Chondrocyte (in vitro differentiated cells): Measurements from ENCODE around the gene LOXL4. TPM values are rescaled to one million over a fixed set of nuclear protein-coding genes. Genes with fewer than 3 reads are reported as not detected.
A peak's percentile ranks its signal among the peaks of the same experiment; 100 is the strongest.

Experiments
- DNase-seq: peaks from one replicate; pipeline ENCODE4 v3.0.0; 2021; ENCODE audit warnings: mixed read lengths, low spot score
- H3K27ac Mint-ChIP-seq: one replicate; pipeline ENCODE4 v1.8.0; 2021; ENCODE audit warnings: mild to moderate bottlenecking, moderate library complexity, mixed read lengths; ENCODE audit not compliant: unreplicated experiment
- H3K27me3 Mint-ChIP-seq: 2 replicates; pipeline ENCODE4 v1.8.0; 2021; ENCODE audit warnings: low read depth, mixed read lengths
- H3K36me3 Mint-ChIP-seq: 2 replicates; pipeline ENCODE4 v1.8.0; 2021; ENCODE audit warnings: low read depth, mixed read lengths
- H3K4me1 Mint-ChIP-seq: 2 replicates; pipeline ENCODE4 v1.8.0; 2021; ENCODE audit warnings: low read depth, mild to moderate bottlenecking, mixed read lengths
- H3K4me3 Mint-ChIP-seq: one replicate; pipeline ENCODE4 v1.8.0; 2021; ENCODE audit warnings: mild to moderate bottlenecking, moderate library complexity, mixed read lengths; ENCODE audit not compliant: unreplicated experiment
- H3K9me3 Mint-ChIP-seq: 2 replicates; pipeline ENCODE4 v1.8.0; 2021; ENCODE audit warnings: low read depth, mixed read lengths
- CTCF ChIP-seq: fragments of 200-600 bp; sonication (generic); IDR thresholded peaks from 2 replicates; pipeline ENCODE4 v1.5.0; 2021; ENCODE audit warnings: antibody characterized with exemption, mild to moderate bottlenecking, moderate library complexity
- total RNA-seq: library from RNA; stranded (reverse); gene quantifications from 3 replicates; pipeline ENCODE4 v1.2.1, GENCODE V29; 2021

LOXL4 gene
- total RNA-seq, 1 donor from 2014 or later, result 1.7 TPM

GRCh38 chr10:98224509-98224908 lies 43.5 kb downstream of the LOXL4 start:
- Mint-ChIP-seq H3K9me3 (peaks cover 11% of the 10 kb centered on the region), H3K27me3 (no peaks in the 10 kb centered on the region), H3K27ac (peak overlapping the region; percentile 55), H3K4me1 (peaks cover 24% of the 10 kb centered on the region), H3K4me3 (no peak overlapping the region), H3K36me3 (peaks cover 2% of the 10 kb centered on the region)
- TF ChIP-seq CTCF, result no peak
- DNase-seq, result no peak

- H3K27me3 Mint-ChIP-seq, result no peaks in the 10 kb centered on the region
- peaks cover 24% of the 10 kb centered on the region for H3K4me1 Mint-ChIP-seq
These were observed 44.1 kb downstream of the LOXL4 start for GRCh38 chr10:98223874-98224273.

GRCh38 chr10:98217801-98218200 lies 50.2 kb downstream of the LOXL4 start:
- TF ChIP-seq CTCF, result no peak
- Mint-ChIP-seq H3K9me3 (peaks cover 27% of the 10 kb centered on the region), H3K4me1 (peaks cover 8% of the 10 kb centered on the region), H3K27me3 (no peaks in the 10 kb centered on the region), H3K4me3 (no peak overlapping the region), H3K27ac (no peak overlapping the region), H3K36me3 (peaks cover 5% of the 10 kb centered on the region)
- no peak for DNase-seq

More at GRCh38 chr10:98223874-98224273, 44.1 kb downstream of the LOXL4 start:
- Mint-ChIP-seq H3K36me3 (peaks cover 3% of the 10 kb centered on the region), H3K27ac (no peak overlapping the region), H3K9me3 (peaks cover 13% of the 10 kb centered on the region), H3K4me3 (no peak overlapping the region)
- no peak for DNase-seq
- TF ChIP-seq CTCF, result no peak

- TF ChIP-seq CTCF, result no peak
- H3K27me3 Mint-ChIP-seq, result no peaks in the 10 kb centered on the region
- DNase-seq, result no peak
- H3K9me3 Mint-ChIP-seq, result peaks cover 27% of the 10 kb centered on the region
- H3K4me3 Mint-ChIP-seq, result no peak overlapping the region
- H3K4me1 Mint-ChIP-seq, result peaks cover 16% of the 10 kb centered on the region
- H3K27ac Mint-ChIP-seq, result no peak overlapping the region
- H3K36me3 Mint-ChIP-seq, result peaks cover 13% of the 10 kb centered on the region
These were observed 52.6 kb downstream of the LOXL4 start for GRCh38 chr10:98215373-98215772.

GRCh38 chr10:98213740-98214139 lies 54.3 kb downstream of the LOXL4 start:
- Mint-ChIP-seq H3K4me3 (no peak overlapping the region), H3K27me3 (no peaks in the 10 kb centered on the region), H3K4me1 (peaks cover 16% of the 10 kb centered on the region), H3K36me3 (peaks cover 18% of the 10 kb centered on the region), H3K27ac (no peak overlapping the region), H3K9me3 (peaks cover 14% of the 10 kb centered on the region)
- DNase-seq, result no peak
- no peak for TF ChIP-seq CTCF
